Cardiac fibroblast (primary cell): ENCODE measurements around the gene PC.

Experiments
- DNase-seq, 2 donors: peaks; one replicate each; pipeline versions ENCODE4 v3.0.0 to v3.0.0-alpha.2; 2010; ENCODE audit warnings: low read depth in 2 of 2
- H3K4me3 ChIP-seq, 2 donors: replicated peaks in 1 of 2; 1 replicate in 1 of 2; 2 replicates in 1 of 2; pipeline ENCODE4 v1.5.1; 2011; ENCODE audit warnings: low read depth in 2 of 2, low read length in 2 of 2, mild to moderate bottlenecking in 2 of 2, moderate library complexity in 1 of 2
- TF ChIP-seq, protein P1 (sequence below): IDR thresholded peaks from one replicate; pipeline ENCODE4 v1.5.1; 2011; ENCODE audit warnings: low read depth, mild to moderate bottlenecking, low read length, inconsistent platforms

Gene PC

DNA sequence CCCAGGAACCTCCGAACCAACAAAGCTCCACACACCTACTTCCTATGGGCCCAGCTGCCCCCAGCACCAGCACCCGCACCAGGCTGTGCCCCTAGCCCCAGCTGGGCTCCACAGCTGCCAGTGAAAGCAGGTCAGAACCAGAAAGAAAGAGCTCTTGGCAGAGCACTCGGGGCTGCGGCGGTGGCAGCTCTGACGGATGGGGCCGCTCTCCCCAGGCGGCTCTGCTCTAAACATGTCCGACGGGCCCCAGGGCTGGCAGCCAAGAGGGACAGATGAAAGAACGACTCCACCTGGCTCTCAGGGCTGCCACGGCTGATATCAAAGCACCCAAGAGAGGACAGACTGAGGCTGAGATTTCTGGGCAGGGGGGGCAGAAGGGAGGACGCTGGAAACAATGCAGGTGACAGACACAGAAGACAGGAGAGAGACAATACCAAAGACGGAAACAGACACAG lies 75.6 kb downstream of the PC start:
- TF ChIP-seq, protein P1, sequence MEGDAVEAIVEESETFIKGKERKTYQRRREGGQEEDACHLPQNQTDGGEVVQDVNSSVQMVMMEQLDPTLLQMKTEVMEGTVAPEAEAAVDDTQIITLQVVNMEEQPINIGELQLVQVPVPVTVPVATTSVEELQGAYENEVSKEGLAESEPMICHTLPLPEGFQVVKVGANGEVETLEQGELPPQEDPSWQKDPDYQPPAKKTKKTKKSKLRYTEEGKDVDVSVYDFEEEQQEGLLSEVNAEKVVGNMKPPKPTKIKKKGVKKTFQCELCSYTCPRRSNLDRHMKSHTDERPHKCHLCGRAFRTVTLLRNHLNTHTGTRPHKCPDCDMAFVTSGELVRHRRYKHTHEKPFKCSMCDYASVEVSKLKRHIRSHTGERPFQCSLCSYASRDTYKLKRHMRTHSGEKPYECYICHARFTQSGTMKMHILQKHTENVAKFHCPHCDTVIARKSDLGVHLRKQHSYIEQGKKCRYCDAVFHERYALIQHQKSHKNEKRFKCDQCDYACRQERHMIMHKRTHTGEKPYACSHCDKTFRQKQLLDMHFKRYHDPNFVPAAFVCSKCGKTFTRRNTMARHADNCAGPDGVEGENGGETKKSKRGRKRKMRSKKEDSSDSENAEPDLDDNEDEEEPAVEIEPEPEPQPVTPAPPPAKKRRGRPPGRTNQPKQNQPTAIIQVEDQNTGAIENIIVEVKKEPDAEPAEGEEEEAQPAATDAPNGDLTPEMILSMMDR: no peak
- no peak for DNase-seq
- H3K4me3 ChIP-seq: no peak overlapping the region

DNA sequence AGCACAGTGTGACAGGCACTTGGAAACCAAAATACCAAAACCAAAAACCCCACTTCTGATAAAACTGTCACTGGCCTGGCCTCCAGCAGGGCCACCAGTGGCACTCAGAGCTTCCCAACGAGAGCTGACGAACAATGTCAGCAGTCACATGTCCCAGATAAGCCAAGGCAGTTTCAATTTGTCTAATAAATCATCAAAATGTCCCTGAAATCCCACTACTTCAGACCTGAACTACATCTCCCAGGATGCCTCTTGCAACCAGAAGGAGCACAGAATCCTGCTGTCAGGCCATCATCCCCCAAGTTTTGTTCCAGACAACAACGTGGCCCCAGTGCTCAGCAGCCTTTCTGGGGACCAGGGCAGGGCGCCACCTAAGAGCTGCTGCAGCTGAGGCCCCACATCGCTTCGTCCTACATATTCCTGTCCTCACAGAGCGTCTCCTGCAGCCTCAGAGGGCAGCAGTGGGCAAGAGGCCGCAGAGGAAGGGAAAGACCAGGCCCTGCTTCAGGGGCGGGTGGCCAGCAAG lies 76.2 kb downstream of the PC start:
- no peak overlapping the region for H3K4me3 ChIP-seq
- DNase-seq: no peak
- TF ChIP-seq, protein P1: no peak

- TF ChIP-seq, protein P1: no peak
- DNase-seq: no peak
- no peak overlapping the region for H3K4me3 ChIP-seq
Measured at GRCh38 chr11:66881451-66881835, 76.7 kb downstream of the PC start.

DNA sequence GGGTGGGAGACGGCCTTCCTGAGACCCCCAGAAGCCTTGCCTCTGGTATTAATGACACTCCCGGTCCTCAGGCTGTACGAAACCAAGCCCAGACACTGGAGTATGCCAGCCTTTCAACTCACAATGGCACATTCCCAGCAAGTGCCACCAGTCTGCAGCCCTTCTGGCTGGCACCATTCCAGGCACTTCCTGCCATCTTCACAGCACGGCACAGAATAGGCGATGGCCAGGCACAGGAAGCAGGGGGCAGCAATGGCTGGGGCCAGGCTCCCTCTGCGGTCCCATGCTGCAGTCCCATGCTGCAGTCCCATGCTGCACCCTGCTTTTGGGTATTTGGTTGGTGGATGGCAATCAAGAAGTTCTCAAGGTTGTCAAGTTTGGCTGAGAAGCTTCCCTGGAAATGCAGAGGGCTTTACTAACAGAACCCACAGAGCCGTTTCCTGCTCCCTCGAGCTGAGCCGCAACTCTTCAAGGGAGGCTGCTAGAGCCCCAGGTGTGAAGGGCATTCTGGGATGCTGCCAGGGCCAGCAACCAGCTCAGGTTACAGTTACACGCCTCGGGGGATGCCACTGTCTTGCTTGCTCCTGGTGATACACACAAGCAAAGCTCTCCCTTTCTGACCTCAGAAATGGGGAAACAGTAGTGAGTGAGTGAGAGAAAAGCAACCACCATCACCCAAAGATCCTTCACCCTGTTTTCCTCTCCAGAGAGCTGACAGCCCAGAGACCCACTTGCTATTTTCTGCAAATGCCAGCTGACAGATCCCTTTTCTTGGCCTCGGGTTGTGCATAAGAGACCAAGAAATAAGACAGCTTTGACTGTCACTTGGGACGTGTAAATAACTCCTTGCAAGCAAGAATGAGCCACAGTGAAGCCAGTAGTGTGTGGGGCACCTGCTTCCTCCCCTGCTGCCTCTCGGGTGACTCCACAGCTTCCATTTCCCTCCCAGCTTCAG lies 77.4 kb downstream of the PC start:
- H3K4me3 ChIP-seq: no peak overlapping the region
- no peak for DNase-seq
- TF ChIP-seq, protein P1: no peak

DNA sequence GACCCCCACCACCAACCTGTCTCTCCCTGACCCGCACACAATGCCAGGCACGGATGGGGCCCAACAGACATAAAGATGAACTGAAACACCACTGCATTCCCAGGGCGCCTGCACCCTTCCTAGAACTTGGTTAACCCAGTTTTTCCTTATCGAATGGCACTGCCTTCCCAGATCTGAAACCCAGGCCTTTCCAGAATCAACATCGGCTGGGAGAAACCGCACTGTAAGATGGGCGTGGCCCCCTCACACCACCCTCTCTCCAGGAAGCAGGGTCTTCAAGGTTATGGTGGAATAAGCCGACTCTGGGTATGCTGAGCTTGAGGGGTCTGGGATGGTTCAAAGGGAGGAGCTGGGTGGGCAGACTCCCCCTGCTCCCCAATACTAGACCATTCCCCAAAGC lies 78.2 kb downstream of the PC start:
- TF ChIP-seq, protein P1: no peak
- no peak overlapping the region for H3K4me3 ChIP-seq
- DNase-seq: no peak

- DNase-seq: no peak
- TF ChIP-seq, protein P1: no peak
- H3K4me3 ChIP-seq: no peak overlapping the region
Measured at GRCh38 chr11:66879583-66879982, 78.6 kb downstream of the PC start.
